Common myeloid progenitor, CD34-positive (primary cell): ENCODE data around the gene SMYD1.

Source experiments
- CTCF ChIA-PET: fragments of 350-600 bp; sonication (Branson Sonifier 250); formaldehyde crosslinking; loops from one replicate; lab custom pipeline; 2021; ENCODE audit warnings: antibody characterized with exemption; lab: Charles Lee
- POLR2A ChIA-PET: fragments of 350-600 bp; sonication (Branson Sonifier 250); formaldehyde crosslinking; loops from one replicate; lab custom pipeline; 2021; ENCODE audit warnings: antibody characterized with exemption; lab: Charles Lee
- DNase-seq, 3 donors: peaks; one replicate each; pipeline versions ENCODE4 v3.0.0 to v3.0.0-alpha.2; 2013
- H3K27ac ChIP-seq, 2 experiments: 1 replicate in 1 of 2; 2 replicates in 1 of 2; pipeline ENCODE4 v1.7.0; 2013; ENCODE audit warnings: inconsistent platforms in 2 of 2, low read length in 2 of 2, mild to moderate bottlenecking in 2 of 2, low read depth in 1 of 2, moderate library complexity in 1 of 2; ENCODE audit not compliant: severe bottlenecking in 2 of 2, insufficient read depth in 1 of 2, poor library complexity in 1 of 2
- H3K27me3 ChIP-seq, 5 experiments: replicated peaks in 2 of 5; 1 replicate in 3 of 5; 2 replicates in 2 of 5; pipeline versions ENCODE4 v1.6.1 to v1.7.0; 2013; ENCODE audit warnings: low read length in 4 of 5, mild to moderate bottlenecking in 2 of 5, moderate library complexity in 2 of 5, inconsistent platforms in 1 of 5; ENCODE audit not compliant: insufficient read depth in 5 of 5, control insufficient read depth in 4 of 5
- H3K36me3 ChIP-seq, 4 experiments: 1 replicate in 2 of 4; 2 replicates in 2 of 4; pipeline versions ENCODE4 v1.6.1 to v1.7.0; 2013; ENCODE audit warnings: low read length in 3 of 4, control low read depth in 1 of 4, mild to moderate bottlenecking in 1 of 4; ENCODE audit not compliant: control insufficient read depth in 4 of 4, insufficient read depth in 4 of 4
- H3K4me1 ChIP-seq, 4 experiments: 1 replicate in 3 of 4; 2 replicates in 1 of 4; pipeline versions ENCODE4 v1.6.1 to v1.7.1; 2013; ENCODE audit warnings: low read length in 3 of 4, mild to moderate bottlenecking in 3 of 4, control low read depth in 1 of 4, inconsistent platforms in 1 of 4, moderate library complexity in 1 of 4; ENCODE audit not compliant: control insufficient read depth in 4 of 4, insufficient read depth in 4 of 4; ENCODE audit errors: control extremely low read depth in 1 of 4
- H3K4me3 ChIP-seq, 7 experiments: 1 replicate in 4 of 7; 2 replicates in 3 of 7; pipeline versions ENCODE4 v1.5.1 to v1.7.0; 2013; ENCODE audit warnings: mild to moderate bottlenecking in 7 of 7, low read length in 6 of 7, moderate library complexity in 6 of 7, inconsistent platforms in 2 of 7, low read depth in 2 of 7, control low read depth in 1 of 7; ENCODE audit not compliant: insufficient read depth in 4 of 7, control insufficient read depth in 1 of 7; ENCODE audit errors: extremely low read depth in 1 of 7
- H3K9me3 ChIP-seq, 5 experiments: 1 replicate in 4 of 5; 2 replicates in 1 of 5; pipeline versions ENCODE4 v1.6.1 to v1.7.1; 2013; ENCODE audit warnings: low read length in 4 of 5, mild to moderate bottlenecking in 2 of 5, inconsistent platforms in 1 of 5, low read depth in 1 of 5, moderate library complexity in 1 of 5; ENCODE audit not compliant: control insufficient read depth in 4 of 5, insufficient read depth in 2 of 5; ENCODE audit errors: control extremely low read depth in 1 of 5
- WGBS: methylation state at CpG from one replicate; pipeline ENCODE4 v1.1.5; 2013; ENCODE audit not compliant: insufficient coverage; 5-methylcytosine and 5-hydroxymethylcytosine counted together

Gene SMYD1

DNA sequence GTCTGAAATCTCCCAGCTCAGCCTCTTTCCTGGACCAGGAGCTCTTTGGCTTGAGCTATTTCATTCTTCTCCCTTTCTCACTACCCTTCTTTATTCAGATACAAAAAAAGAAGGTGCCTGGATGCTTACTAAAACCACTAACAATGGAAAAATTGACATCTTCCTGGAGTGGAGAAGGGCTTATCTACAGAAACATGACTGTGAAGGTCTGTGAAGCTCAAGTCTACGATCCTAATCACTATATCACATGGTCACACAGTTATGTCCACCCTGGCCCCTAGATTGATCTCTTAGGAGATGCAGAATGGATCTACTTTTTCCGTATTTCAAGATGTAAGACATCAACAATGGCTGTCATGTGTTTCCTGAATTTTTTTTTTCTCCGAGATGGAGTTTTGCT, 6.3 kb upstream of the SMYD1 start:
- ChIA-PET CTCF (interaction anchor here (0.9 to 4.9 kb wide), 19 partner anchors 10 to 133 kb away, joined by 3 to 63 read pairs (median 4); no protein-coding TSS in a partner anchor), POLR2A (interaction anchor here (0.6 kb wide), 1 partner anchor 16 kb away, joined by 4 read pairs; no protein-coding TSS in a partner anchor)

DNA sequence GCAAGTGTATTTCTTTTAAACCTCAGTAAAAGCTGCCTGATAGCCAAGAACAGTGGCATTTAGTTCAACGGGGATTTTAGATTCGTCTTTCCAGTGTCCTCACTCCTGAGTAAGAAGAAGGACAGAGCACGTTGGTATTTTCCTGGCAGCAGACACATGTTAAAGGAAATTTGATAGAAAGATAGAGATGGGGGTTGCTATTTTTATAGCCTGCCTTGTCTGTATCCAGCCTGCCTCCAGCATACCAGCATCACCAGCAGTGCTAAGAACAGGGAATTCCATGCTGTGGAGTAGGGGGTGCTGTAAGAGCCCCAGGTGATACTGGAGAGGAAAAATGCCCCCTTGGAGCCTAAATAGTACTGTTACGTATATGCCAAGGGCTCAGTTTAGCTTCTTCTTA, 1.1 kb upstream of the SMYD1 start:
- Histone ChIP-seq H3K27me3 (no peaks in the 10 kb centered on the region), H3K9me3 (no peaks in the 10 kb centered on the region), H3K4me1 (peaks cover 0 to 13% (median 6%) of the 10 kb centered on the region in 4 experiments), H3K36me3 (no peaks in the 10 kb centered on the region), H3K27ac (no peak overlapping the region), H3K4me3 (no peak overlapping the region)
- 71% methylated on average over 1 of the region's 4 CpGs for WGBS
- POLR2A ChIA-PET, result no interaction called here
- CTCF ChIA-PET, result interaction anchor here (1.0 to 1.3 kb wide), 2 partner anchors 16 to 65 kb away, joined by 3 to 4 read pairs; no protein-coding TSS in a partner anchor
- DNase-seq, result no peak

More for the DNA sequence above, 6.3 kb upstream of the SMYD1 start:
- Histone ChIP-seq H3K27me3 (no peaks in the 10 kb centered on the region), H3K27ac (no peak overlapping the region), H3K36me3 (no peaks in the 10 kb centered on the region), H3K4me3 (no peak overlapping the region), H3K4me1 (peaks cover 1 to 19% (median 7%) of the 10 kb centered on the region in 4 experiments), H3K9me3 (no peaks in the 10 kb centered on the region)
- no peak for DNase-seq
- WGBS, result 82% methylated on average over 3 of the region's 3 CpGs

DNA sequence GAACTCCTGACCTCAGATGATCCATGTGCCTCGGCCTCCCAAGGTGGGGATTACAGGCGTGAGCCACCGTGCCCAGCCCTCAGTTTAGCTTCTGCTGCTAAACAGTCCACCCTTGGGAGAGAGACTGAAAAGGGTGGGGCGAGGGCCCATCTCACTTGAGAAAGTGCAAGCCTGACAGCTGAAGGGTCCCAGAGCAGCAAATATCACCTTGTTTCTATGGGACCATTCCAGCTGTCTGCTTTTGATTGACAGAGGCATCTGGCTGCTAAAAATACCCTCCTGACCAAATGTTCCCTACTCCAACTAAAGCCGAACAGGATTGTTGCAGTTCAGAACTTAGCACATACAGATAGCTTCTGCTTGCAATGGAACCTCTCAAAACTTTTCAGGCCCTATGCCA, 436 bp upstream of the SMYD1 start:
- peaks cover 0 to 8% (median 4%) of the 10 kb centered on the region in 4 experiments for H3K4me1 ChIP-seq
- POLR2A ChIA-PET, result no interaction called here
- H3K27ac ChIP-seq, result no peak overlapping the region
- no peaks in the 10 kb centered on the region for H3K9me3 ChIP-seq
- no peaks in the 10 kb centered on the region for H3K27me3 ChIP-seq
- 99% methylated on average over 5 of the region's 5 CpGs for WGBS
- no peaks in the 10 kb centered on the region for H3K36me3 ChIP-seq
- no peak for DNase-seq
- H3K4me3 ChIP-seq, result no peak overlapping the region
- CTCF ChIA-PET, result interaction anchor here (1.3 kb wide), 1 partner anchor 66 kb away, joined by 4 read pairs; no protein-coding TSS in a partner anchor

DNA sequence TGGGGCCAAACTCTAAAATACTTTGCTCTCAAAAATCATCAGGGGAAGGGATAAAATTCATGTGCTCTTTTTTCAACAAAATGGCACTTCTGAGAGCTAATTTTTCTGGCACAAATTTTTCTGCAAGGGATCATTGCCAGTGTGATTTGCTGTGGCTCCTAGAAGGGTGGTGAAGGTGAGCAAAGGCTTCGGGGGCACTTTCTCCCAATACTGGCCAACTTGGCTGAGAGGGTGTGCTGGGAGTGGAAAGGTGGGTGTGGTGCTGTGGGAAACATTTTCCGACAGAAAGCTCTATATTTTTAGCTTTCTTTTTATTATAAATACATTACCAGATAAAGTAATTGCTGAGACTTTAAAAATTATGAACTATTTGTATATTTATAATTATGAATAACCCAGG, 419 bp downstream of the SMYD1 start:
- Histone ChIP-seq H3K4me3 (no peak overlapping the region), H3K27ac (no peak overlapping the region), H3K36me3 (no peaks in the 10 kb centered on the region), H3K27me3 (no peaks in the 10 kb centered on the region), H3K4me1 (peaks cover 0 to 2% (median under 1%) of the 10 kb centered on the region in 4 experiments), H3K9me3 (no peaks in the 10 kb centered on the region)
- DNase-seq, result no peak
- no CpG with 5 or more reads among the region's 2 CpGs for WGBS
- ChIA-PET CTCF (no interaction called here), POLR2A (no interaction called here)

DNA sequence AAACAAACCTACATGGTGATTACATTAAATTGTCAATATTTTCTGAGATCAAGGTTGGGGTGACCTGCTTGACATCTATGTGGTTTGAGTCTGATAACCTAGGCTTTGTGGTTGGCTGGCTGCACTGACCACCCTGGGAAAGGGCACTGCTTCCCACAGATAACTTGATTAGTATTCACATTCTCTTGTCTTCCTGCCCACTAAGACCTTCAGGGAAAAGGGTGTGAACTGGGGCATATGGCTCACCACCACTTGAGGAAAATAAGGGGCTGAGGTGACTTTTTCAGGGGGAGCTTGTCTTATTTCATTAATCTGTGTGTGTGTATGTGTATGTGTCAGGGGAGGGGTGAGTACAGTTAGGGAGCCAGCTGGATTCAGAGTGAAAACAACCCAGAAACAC, 1.5 kb downstream of the SMYD1 start:
- Histone ChIP-seq H3K9me3 (peaks cover 0 to 2% (median 0%) of the 10 kb centered on the region in 5 experiments), H3K4me1 (no peaks in the 10 kb centered on the region), H3K4me3 (no peak overlapping the region), H3K36me3 (no peaks in the 10 kb centered on the region), H3K27me3 (no peaks in the 10 kb centered on the region), H3K27ac (no peak overlapping the region)
- CTCF ChIA-PET, result interaction anchor here (1.3 kb wide), 1 partner anchor 9 kb away, joined by 4 read pairs; no protein-coding TSS in a partner anchor
- DNase-seq, result no peak
- POLR2A ChIA-PET, result no interaction called here

DNA sequence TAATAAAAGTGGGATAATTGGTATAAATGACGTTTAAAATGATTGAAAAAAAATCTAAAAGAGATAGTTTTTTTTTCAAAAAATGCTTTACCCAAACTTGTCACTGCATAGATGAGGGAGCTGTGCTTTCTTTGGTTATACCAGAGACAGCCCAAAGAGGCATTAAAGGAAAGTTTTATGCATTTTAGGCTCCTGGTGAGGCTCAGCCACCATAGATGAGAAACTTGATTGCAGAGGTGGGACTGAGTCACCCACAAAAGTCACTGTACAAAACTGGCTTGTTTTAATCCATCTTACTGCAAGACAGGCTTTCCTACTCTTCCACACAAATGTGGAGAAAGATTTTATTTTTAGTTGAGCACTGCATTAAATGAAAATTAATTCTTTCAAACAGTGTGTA, 2.4 kb downstream of the SMYD1 start:
- ChIA-PET CTCF (no interaction called here), POLR2A (no interaction called here)
- Histone ChIP-seq H3K36me3 (no peaks in the 10 kb centered on the region), H3K27ac (no peak overlapping the region), H3K4me3 (no peak overlapping the region), H3K4me1 (no peaks in the 10 kb centered on the region), H3K9me3 (peaks cover 0 to 2% (median 0%) of the 10 kb centered on the region in 5 experiments), H3K27me3 (no peaks in the 10 kb centered on the region)
- no peak for DNase-seq
- no CpG with 5 or more reads among the region's 1 CpG for WGBS

DNA sequence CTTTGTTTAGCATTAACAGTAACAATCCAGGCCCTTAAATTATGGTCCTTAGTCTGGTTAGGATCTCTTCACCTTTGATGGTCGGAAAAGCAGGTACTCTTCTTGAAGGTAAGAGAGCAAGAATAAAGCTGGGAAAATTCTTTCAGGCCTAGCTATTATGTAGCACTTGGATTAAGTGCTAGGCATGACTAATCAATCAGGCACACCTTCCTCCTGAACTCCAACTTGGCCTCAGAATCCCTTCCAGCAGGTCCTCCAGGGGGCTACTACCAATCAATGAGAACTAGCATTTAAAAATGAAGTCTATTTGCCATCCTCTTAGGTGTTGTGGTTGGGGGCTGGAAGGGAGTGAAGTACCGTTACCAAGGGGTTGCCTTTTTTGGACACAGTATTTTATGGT, 3.7 kb downstream of the SMYD1 start:
- Histone ChIP-seq H3K36me3 (no peaks in the 10 kb centered on the region), H3K4me1 (no peaks in the 10 kb centered on the region), H3K9me3 (peaks cover 0 to 2% (median 0%) of the 10 kb centered on the region in 5 experiments), H3K27ac (no peak overlapping the region), H3K4me3 (no peak overlapping the region), H3K27me3 (no peaks in the 10 kb centered on the region)
- WGBS, result 100% methylated on average over 1 of the region's 2 CpGs
- ChIA-PET POLR2A (no interaction called here), CTCF (interaction anchor here (1.0 kb wide), 1 partner anchor 11 kb away, joined by 5 read pairs; no protein-coding TSS in a partner anchor)
- DNase-seq, result no peak
